ENCODE data around the gene CSNK1E.

Gene CSNK1E

GRCh38 chr22:38327805-38328204 is 10.6 kb upstream of the CSNK1E start:
- DNase-seq (ENCODE audit: low read depth) = no peak

GRCh38 chr22:38327396-38327795 is 10.2 kb upstream of the CSNK1E start:
- no peak for DNase-seq (ENCODE audit: low read depth)

DNA sequence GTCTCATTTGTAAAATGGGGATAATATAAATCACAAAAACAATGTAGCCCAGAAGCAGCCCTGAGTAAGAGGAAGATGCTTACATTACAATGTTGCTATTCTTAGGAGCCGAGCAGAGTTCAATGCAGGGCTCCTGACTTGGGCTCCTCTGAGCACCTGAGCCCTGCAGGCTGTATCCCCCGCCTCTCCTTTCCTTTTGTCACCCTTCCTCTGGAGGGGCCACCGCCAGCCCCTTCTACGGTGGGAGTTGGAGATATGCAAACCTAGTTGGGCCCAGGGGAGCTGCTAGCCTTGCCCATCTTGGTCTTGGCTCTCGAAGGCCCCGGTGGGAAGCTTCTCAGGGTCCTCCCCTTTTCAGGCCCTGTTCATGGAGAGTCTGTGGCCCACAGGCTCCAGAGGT is 8.4 kb upstream of the CSNK1E start:
- DNase-seq (ENCODE audit: low read depth) = no peak

GRCh38 chr22:38320605-38321402 is 3.6 kb upstream of the CSNK1E start:
- no peak for DNase-seq (ENCODE audit: low read depth)

- no peak for DNase-seq (ENCODE audit: low read depth)
Measured at GRCh38 chr22:38318792-38319773, 1.9 kb upstream of the CSNK1E start.

DNA sequence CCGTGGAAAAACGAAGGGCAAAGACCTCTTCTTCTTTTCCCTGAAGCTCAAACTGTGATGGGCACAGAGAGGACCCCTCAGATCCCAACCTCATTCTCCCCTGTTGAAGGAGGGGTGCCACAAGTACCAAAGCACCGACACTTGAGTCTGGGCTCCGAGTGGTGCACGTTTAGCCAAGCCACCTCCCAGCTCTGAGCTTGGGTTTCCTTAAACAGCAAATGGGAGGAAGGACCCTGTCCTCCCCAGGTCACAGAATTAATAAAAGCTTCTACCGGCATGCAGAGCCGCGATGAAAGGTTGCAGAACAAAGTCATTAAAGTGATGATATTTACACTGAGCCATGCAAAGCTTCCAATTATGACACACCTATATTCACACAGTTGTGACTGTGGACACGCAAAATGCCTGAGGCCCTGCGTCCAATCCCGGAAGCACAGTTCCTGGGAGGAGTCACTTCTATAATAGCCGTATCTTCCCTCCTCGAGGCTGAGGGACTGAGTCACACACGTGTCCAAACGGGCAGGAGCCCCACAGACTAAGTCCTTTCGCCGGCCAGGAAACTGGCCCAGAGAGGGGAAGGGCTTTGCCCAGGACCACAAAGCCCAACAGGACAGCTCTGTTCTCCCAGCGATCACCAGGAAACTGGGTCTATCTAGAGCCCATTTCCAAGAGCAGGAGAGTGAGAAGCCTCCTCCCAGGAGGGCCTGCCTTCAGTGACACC is 922 bp upstream of the CSNK1E start:
- DNase-seq (ENCODE audit: low read depth) = no peak

- no peak for DNase-seq (ENCODE audit: low read depth)
Measured at GRCh38 chr22:38316364-38317121, 690 bp downstream of the CSNK1E start.

- DNase-seq (ENCODE audit: low read depth) = no peak
Measured at GRCh38 chr22:38315823-38316363, 1.3 kb downstream of the CSNK1E start.

- no peak for DNase-seq (ENCODE audit: low read depth)
Measured at GRCh38 chr22:38314933-38315822, 2.1 kb downstream of the CSNK1E start.

DNA sequence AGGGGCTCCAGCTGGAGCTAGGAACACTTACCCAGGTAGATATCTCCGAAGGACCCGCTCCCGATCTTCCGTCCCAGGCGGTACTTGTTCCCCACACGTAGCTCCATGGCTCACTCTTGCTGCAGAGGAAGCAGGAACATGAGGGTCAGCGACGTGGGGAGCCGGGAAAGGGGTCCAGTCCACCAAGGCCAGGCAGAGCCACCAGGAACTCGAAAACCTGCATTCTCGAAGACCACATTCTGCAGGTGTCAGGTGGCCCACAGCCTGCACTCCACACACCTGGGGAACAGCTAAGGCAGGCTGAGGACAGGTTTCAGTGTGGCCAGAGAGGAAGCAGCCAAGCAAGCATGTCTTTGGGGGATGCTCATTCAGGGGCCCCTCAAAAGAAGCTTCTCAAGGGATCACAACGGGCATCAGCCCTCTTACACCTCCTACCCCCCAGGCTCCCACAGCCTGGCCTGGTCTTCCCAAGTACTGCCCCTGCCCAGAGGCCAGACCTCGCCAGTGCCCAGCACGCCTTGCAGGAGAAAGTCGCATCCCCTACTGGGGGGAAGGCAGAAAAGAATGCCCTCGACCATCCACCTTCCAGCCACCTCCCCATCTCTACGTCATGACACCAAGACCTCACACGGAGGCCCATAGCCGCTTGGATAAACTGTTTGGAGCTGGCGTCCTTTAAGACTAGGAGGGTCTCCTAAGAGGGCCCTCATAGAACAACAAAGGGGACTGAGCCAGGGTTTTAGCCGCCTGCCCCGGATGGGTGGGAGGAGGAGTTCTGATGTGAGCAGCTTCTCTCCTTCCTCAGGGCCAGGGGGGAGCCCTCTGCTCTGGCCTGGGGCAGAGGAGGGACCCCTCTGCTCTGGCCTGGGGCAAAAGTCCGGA is 2.9 kb downstream of the CSNK1E start:
- no peak for DNase-seq (ENCODE audit: low read depth)

DNA sequence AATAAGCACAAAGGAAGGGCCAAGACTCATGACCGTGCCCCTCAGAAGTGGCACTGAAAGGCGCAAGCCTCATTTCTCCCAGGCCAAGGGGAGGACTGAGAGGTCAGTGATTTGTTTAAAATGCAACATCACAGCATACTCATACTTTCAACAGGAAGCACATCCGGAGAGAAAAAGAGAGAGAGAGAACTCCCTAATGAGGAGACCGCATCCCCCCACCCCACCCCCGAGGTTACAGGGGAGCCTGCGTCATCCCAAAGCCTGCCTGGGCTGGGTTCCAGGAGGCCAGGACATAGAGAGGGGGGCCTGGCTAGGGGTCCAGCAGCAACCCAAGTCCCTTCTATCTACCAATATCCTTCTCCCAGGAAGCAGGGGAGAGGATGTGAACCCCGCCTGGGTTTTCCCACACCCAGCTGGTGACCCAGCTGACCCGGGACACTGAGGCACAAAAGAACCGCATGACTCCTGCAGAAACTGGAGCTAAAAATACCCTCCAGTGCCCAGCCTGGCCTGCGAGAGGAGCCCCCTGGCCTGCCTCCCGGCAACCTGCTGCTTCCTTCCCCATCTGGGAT is 3.8 kb downstream of the CSNK1E start:
- DNase-seq (ENCODE audit: low read depth) = no peak

GRCh38 chr22:38312261-38312800 is 4.9 kb downstream of the CSNK1E start:
- DNase-seq (ENCODE audit: low read depth) = no peak

DNA sequence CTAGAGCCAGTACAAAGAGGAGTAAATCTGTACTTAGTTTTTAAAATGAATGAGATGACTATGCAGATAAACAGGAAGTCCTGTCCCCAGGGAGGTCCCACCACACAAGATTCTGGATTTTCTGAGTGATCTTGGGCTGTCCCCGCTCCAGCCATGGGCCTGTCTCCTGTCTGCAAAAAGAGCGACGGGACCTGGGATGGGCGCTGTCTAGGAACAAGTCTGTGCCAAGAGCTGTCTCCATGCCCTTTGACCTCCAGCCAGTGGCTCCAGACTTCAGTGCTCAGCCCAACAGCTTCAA is 6.0 kb downstream of the CSNK1E start:
- DNase-seq (ENCODE audit: low read depth) = no peak

DNA sequence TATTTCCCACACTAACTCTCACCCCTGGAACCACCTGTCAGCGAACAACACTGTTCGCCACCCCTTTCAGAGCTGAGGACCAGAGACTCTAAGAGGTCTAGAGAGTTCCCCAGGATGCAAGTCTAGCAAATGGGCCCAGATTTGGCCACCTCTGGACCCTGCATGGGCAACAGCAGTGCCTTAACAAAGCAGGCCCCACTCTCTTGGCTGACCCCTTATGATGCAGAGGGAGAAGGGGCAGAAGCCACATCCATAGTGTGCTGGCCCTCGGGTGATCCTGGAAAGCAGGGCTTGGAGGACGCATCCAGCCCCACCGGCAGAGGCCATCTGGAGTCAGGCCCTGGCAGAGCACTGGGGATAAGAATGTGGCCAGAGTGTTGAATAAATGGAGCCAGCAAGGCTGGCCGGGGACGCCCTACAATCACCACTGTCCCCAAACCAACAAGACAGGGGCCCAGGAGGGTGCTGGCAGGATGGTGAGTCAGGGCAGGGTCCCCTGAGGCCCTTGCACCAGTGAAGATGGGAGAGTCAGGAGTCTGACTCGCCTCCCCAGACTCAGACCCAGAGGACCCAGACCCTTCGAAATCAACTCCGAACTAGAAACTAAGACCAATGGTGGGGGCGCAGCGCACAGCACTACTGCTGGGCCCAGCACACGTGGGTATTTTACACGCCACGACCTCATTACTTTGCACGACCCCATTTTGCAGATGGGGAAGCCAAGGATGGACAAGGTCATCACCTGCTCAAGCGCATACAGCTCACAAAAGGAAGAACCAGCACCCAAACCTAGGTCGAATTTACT is 6.5 kb downstream of the CSNK1E start:
- DNase-seq (ENCODE audit: low read depth) = no peak

GRCh38 chr22:38309614-38310517 is 7.4 kb downstream of the CSNK1E start:
- no peak for DNase-seq (ENCODE audit: low read depth)

- DNase-seq (ENCODE audit: low read depth) = no peak
Measured at GRCh38 chr22:38308791-38309498, 8.3 kb downstream of the CSNK1E start.
